Nephron progenitor cell (in vitro differentiated cells): Measurements from ENCODE around the gene PTBP1.

Experiments
- DNase-seq: peaks from one replicate; pipeline ENCODE4 v3.0.0; 2021
- H3K27ac Mint-ChIP-seq: 2 replicates; pipeline ENCODE4 v1.8.0; 2021; ENCODE audit warnings: mild to moderate bottlenecking, moderate library complexity, mixed read lengths
- H3K27me3 Mint-ChIP-seq: 2 replicates; pipeline ENCODE4 v1.8.0; 2021; ENCODE audit warnings: mild to moderate bottlenecking, low read depth, mixed read lengths; ENCODE audit not compliant: poor library complexity
- H3K36me3 Mint-ChIP-seq: 2 replicates; pipeline ENCODE4 v1.8.0; 2021; ENCODE audit warnings: low read depth, mixed read lengths
- H3K4me1 Mint-ChIP-seq: 2 replicates; pipeline ENCODE4 v1.8.0; 2021; ENCODE audit warnings: mixed read lengths
- H3K4me3 Mint-ChIP-seq: 2 replicates; pipeline ENCODE4 v1.8.0; 2021; ENCODE audit warnings: mild to moderate bottlenecking, moderate library complexity, mixed read lengths
- H3K9me3 Mint-ChIP-seq: 2 replicates; pipeline ENCODE4 v1.8.0; 2021; ENCODE audit warnings: mild to moderate bottlenecking, moderate library complexity, mixed read lengths
- TF ChIP-seq, protein P1 (sequence below): fragments of 200-600 bp; sonication (generic); IDR thresholded peaks from 2 replicates; pipeline ENCODE4 v1.5.0; 2021; ENCODE audit warnings: antibody characterized with exemption

The PTBP1 gene

DNA sequence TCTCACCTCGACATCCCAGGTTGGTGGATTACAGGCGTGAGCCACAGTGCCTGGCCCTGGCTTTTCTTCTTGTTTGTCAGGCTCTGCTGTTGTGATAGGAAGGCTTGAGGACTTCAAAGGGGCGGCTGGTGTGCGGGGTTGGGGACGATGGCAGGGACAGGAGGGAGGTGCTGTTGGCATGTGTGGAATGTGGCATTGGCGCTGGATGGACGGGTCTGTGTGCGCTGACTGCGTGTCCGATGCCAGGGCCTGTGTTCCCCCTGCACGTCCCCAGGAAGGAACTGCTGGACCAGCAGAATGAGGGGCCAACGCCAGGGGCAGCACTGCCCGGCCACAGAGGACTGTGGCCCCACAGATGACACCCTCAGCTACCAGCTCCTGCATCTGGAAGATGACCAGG is 12.7 kb upstream of the PTBP1 start:
- Mint-ChIP-seq H3K9me3 (no peaks in the 10 kb centered on the region), H3K4me1 (peaks cover 44% of the 10 kb centered on the region), H3K27me3 (peaks cover 8% of the 10 kb centered on the region), H3K4me3 (no peak overlapping the region), H3K36me3 (no peaks in the 10 kb centered on the region), H3K27ac (no peak overlapping the region)
- TF ChIP-seq, protein P1, sequence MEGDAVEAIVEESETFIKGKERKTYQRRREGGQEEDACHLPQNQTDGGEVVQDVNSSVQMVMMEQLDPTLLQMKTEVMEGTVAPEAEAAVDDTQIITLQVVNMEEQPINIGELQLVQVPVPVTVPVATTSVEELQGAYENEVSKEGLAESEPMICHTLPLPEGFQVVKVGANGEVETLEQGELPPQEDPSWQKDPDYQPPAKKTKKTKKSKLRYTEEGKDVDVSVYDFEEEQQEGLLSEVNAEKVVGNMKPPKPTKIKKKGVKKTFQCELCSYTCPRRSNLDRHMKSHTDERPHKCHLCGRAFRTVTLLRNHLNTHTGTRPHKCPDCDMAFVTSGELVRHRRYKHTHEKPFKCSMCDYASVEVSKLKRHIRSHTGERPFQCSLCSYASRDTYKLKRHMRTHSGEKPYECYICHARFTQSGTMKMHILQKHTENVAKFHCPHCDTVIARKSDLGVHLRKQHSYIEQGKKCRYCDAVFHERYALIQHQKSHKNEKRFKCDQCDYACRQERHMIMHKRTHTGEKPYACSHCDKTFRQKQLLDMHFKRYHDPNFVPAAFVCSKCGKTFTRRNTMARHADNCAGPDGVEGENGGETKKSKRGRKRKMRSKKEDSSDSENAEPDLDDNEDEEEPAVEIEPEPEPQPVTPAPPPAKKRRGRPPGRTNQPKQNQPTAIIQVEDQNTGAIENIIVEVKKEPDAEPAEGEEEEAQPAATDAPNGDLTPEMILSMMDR: no peak
- no peak for DNase-seq

DNA sequence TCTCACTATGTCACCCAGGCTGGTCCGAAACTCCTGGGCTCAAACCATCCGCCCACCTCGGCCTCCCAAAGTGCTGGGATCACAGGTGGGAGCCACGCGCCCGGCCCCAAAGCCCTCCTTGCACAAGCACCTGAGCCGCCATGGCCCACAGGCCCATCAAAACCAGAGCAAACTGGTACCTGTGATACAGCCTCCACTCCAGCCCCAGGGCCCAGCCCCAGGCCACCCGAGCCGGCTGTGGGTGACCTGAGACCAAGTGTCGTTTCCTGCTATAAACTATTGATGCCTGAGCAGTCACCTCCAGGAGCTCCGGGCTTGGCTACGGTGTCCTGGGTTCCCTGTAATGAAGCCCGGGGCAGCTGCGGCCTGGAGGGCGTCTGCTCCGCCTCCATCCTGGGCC is 9.7 kb upstream of the PTBP1 start:
- peaks cover 56% of the 10 kb centered on the region for H3K4me1 Mint-ChIP-seq
- peak overlapping the region; percentile 68 for H3K27ac Mint-ChIP-seq
- no peak for DNase-seq
- TF ChIP-seq, protein P1: no peak
- H3K27me3 Mint-ChIP-seq: peaks cover 5% of the 10 kb centered on the region
- H3K36me3 Mint-ChIP-seq: no peaks in the 10 kb centered on the region
- no peak overlapping the region for H3K4me3 Mint-ChIP-seq
- no peaks in the 10 kb centered on the region for H3K9me3 Mint-ChIP-seq

DNA sequence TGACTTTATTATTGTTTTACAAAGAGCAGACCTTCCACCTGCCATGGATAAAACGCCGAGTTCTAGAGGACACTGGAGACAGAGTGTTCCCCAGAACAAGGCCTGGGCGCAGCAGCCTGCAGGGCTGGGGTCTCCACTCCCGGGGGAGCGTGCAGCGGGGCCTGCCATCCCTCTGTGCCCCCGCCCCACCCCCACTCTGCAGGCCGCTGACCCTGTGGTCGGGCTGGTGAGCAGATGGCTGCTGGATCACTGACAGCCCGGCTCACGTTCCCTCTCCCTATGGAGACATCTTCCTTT is 8.6 kb upstream of the PTBP1 start:
- peak overlapping the region; percentile 98 for H3K27ac Mint-ChIP-seq
- TF ChIP-seq, protein P1: no peak
- peaks cover 50% of the 10 kb centered on the region for H3K4me1 Mint-ChIP-seq
- peak; percentile 50 for DNase-seq
- no peaks in the 10 kb centered on the region for H3K36me3 Mint-ChIP-seq
- H3K4me3 Mint-ChIP-seq: peak overlapping the region; percentile 68
- peaks cover 5% of the 10 kb centered on the region for H3K27me3 Mint-ChIP-seq
- no peaks in the 10 kb centered on the region for H3K9me3 Mint-ChIP-seq

DNA sequence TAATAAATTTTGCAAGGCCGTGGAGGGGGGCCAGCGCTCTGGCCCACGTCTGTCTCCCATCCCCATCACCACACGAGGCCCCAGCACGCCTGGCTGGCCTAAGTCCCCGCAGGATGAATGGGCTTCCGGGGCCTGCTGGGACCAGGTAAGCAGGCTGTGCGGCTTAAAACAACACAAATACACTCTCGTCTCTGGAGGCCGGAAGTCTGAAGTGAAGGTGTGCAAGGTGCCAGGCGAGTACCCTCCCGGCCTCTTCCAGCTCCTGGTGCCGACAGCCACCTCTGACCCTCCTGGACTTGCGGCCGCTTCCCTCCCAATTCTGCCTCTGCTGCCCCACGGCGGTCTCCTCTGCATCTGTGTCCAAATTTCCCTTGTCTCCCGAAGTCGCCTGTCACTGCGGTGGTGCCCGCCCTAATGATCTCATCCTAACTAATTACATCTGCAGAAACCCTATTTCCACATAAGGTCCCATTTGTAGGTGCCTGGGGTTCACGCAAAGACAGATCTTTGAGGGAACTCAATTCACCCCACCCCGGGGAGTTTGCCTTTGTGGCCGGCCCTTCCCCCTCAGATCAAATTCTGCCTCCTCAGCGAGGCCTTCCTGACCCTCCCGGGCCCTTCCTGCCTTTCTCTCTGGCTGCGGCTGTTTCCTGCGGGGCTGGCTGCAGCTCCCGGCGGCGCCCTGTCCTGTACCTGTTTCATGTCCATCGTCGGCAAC is 8.1 kb upstream of the PTBP1 start:
- Mint-ChIP-seq H3K4me3 (peak overlapping the region; percentile 68), H3K36me3 (no peaks in the 10 kb centered on the region), H3K9me3 (no peaks in the 10 kb centered on the region), H3K27ac (peak overlapping the region; percentile 98), H3K4me1 (peaks cover 54% of the 10 kb centered on the region), H3K27me3 (peaks cover 5% of the 10 kb centered on the region)
- TF ChIP-seq, protein P1: no peak
- DNase-seq: peak; percentile 58

DNA sequence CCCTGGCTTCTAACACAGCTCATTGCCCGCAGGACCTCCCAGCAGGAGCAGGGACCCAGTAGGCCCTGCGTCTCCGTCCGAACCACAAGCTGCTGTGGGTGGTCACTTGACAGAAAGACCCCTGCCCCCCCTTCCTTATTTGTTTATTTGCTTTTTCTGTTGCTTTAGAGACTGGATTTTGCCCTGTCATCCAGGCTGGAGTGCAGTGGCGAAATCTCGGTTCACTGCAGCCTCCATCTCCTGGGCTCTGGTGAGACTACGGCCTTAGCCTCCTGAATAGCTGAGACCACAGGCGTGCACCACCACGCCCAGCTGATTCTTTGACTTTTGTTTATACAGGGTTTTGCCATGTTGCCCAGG is 7.6 kb upstream of the PTBP1 start:
- Mint-ChIP-seq H3K27ac (peak overlapping the region; percentile 98), H3K27me3 (peaks cover 5% of the 10 kb centered on the region), H3K36me3 (no peaks in the 10 kb centered on the region), H3K4me3 (peak overlapping the region; percentile 68), H3K9me3 (no peaks in the 10 kb centered on the region), H3K4me1 (peaks cover 54% of the 10 kb centered on the region)
- no peak for DNase-seq
- TF ChIP-seq, protein P1: no peak

DNA sequence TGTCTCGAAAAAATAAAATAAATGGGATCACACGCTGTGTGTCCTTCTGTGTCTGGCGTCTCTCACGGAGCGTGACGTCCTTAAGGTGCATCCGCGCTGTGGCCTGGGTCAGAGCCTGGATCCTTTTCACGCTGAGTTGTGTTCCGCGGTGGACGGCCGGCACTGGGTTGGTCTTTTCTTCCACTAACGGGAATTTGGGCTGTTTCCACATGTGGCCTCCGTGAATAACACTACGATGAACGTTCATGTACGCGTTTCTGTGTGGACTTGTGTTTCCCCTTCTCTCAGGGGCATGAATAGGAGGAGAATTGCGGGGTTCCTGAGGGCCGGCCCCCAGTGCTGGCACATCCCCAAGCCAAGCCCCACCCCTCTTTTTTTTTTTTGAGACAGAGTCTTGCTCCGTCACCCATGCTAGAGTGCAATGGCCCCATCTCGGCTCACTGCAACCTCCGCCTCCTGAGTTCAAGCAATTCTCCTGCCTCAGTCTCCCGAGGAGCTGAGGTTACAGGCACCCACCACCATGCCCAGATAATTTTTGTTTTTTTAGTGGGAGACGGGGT is 6.2 kb upstream of the PTBP1 start:
- no peaks in the 10 kb centered on the region for H3K27me3 Mint-ChIP-seq
- H3K4me1 Mint-ChIP-seq: peaks cover 54% of the 10 kb centered on the region
- TF ChIP-seq, protein P1: no peak
- no peak for DNase-seq
- H3K4me3 Mint-ChIP-seq: no peak overlapping the region
- no peaks in the 10 kb centered on the region for H3K36me3 Mint-ChIP-seq
- H3K9me3 Mint-ChIP-seq: no peaks in the 10 kb centered on the region
- H3K27ac Mint-ChIP-seq: peak overlapping the region; percentile 75
